Adrenal gland (tissue), 5 donors: Measurements from ENCODE around the gene TNIK.

Experiments
- POLR2A ChIP-seq, 2 donors: fragments of 450-650 bp; IDR thresholded peaks; one replicate each; pipeline ENCODE4 v1.6.1; 2017; ENCODE audit warnings: antibody characterized with exemption in 2 of 2, mild to moderate bottlenecking in 2 of 2, moderate library complexity in 1 of 2
- TF ChIP-seq, protein P1 (sequence below), 6 experiments: fragments of 450-650 bp in 4 of 6; fragments of 200-600 bp in 2 of 6; sonication (generic) in 1 of 6; IDR thresholded peaks; 1 replicate in 5 of 6; 2 replicates in 1 of 6; pipeline versions ENCODE4 v1.5.1 to v1.8.0; 2016 to 2021; ENCODE audit warnings: antibody characterized with exemption in 6 of 6, mild to moderate bottlenecking in 2 of 6, moderate library complexity in 1 of 6
- donor health status: DM: no; HTN: no; CAD: no.

GRCh38 chr3:171364500-171364899, 95.7 kb downstream of the TNIK start:
- TF ChIP-seq, protein P1, sequence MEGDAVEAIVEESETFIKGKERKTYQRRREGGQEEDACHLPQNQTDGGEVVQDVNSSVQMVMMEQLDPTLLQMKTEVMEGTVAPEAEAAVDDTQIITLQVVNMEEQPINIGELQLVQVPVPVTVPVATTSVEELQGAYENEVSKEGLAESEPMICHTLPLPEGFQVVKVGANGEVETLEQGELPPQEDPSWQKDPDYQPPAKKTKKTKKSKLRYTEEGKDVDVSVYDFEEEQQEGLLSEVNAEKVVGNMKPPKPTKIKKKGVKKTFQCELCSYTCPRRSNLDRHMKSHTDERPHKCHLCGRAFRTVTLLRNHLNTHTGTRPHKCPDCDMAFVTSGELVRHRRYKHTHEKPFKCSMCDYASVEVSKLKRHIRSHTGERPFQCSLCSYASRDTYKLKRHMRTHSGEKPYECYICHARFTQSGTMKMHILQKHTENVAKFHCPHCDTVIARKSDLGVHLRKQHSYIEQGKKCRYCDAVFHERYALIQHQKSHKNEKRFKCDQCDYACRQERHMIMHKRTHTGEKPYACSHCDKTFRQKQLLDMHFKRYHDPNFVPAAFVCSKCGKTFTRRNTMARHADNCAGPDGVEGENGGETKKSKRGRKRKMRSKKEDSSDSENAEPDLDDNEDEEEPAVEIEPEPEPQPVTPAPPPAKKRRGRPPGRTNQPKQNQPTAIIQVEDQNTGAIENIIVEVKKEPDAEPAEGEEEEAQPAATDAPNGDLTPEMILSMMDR (IDR thresholded peaks at IDR 0.05): no peak
- no peak for TF ChIP-seq POLR2A (IDR thresholded peaks at IDR 0.05)
